Epithelial cell of esophagus (primary cell): ENCODE data around the gene KRT24.
A peak's percentile ranks its signal among the peaks of the same experiment; 100 is the strongest.

Experiments used
- DNase-seq: peaks from one replicate; pipeline ENCODE4 v3.0.0; 2010; ENCODE audit warnings: low read depth
- H3K4me3 ChIP-seq: 2 replicates; pipeline ENCODE4 v1.5.1; 2011; ENCODE audit warnings: mild to moderate bottlenecking, low read length, control low read depth
- TF ChIP-seq, protein P1 (sequence below): IDR thresholded peaks from 2 replicates; pipeline ENCODE4 v1.5.1; 2011; ENCODE audit warnings: low read depth, mild to moderate bottlenecking, low read length, control low read depth, inconsistent platforms; ENCODE audit not compliant: insufficient read depth; ENCODE audit errors: missing control alignments

Gene KRT24

DNA sequence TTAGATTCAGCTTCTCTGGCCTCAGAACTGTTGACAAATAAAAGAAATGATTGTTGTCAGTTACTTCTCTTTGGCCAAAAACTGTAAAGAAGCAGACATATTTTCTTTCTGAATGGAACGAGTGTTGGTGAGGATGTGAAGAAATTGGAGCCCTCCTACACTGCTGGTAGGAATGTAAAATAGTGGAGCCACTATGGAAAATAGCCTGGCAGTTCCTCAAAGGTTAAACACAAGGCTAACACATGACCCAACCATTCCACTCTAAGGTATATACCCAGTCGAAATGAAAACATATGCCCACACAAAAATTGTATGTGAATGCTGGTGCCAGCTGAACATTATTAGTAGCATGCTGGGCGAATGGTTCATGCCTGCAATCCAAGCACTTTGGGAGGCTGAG, 14.2 kb upstream of the KRT24 start:
- TF ChIP-seq, protein P1, sequence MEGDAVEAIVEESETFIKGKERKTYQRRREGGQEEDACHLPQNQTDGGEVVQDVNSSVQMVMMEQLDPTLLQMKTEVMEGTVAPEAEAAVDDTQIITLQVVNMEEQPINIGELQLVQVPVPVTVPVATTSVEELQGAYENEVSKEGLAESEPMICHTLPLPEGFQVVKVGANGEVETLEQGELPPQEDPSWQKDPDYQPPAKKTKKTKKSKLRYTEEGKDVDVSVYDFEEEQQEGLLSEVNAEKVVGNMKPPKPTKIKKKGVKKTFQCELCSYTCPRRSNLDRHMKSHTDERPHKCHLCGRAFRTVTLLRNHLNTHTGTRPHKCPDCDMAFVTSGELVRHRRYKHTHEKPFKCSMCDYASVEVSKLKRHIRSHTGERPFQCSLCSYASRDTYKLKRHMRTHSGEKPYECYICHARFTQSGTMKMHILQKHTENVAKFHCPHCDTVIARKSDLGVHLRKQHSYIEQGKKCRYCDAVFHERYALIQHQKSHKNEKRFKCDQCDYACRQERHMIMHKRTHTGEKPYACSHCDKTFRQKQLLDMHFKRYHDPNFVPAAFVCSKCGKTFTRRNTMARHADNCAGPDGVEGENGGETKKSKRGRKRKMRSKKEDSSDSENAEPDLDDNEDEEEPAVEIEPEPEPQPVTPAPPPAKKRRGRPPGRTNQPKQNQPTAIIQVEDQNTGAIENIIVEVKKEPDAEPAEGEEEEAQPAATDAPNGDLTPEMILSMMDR = no peak
- DNase-seq = no peak
- H3K4me3 ChIP-seq = no peak overlapping the region

DNA sequence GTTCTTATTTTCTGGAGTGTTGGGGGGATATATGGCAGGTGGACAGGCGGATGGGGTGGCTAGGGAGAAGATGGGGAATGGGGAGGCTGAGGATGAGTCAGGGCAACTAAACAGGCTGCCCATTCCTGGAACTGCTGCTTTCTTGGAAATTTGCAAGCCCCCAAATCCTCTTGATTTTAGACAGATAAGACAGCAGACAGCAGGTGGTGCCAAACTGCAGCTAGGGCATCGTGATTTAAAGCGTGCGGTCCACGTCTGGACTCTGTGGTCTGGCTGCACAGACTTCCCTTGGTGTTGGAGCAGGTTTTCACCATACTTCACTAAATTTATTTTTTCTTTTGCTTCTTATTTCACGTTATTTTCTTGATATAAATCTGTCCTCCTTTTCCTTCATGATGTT, 10.9 kb upstream of the KRT24 start:
- TF ChIP-seq, protein P1 = no peak
- no peak for DNase-seq
- H3K4me3 ChIP-seq = no peak overlapping the region

DNA sequence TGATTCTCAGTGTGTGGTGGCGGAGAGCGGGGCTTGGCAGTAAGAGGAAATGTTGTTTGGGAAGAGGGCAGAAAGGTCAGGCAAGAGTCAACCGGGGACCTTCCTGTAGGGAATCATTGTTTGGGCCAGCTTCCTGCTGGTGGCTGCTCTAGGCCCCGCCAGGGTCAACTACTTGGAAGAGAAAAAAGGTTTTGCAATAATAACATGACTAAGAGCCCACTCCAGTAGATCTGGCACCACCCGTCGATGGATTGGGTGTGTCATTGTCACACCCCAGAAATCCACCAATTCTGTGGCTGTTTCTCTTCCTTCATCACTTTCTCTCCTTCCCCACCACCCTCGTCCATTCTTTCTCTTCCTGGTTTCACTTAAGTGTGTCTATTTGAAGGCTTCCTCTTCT, 4.2 kb upstream of the KRT24 start:
- TF ChIP-seq, protein P1 = no peak
- DNase-seq = peak; percentile 56
- no peak overlapping the region for H3K4me3 ChIP-seq

DNA sequence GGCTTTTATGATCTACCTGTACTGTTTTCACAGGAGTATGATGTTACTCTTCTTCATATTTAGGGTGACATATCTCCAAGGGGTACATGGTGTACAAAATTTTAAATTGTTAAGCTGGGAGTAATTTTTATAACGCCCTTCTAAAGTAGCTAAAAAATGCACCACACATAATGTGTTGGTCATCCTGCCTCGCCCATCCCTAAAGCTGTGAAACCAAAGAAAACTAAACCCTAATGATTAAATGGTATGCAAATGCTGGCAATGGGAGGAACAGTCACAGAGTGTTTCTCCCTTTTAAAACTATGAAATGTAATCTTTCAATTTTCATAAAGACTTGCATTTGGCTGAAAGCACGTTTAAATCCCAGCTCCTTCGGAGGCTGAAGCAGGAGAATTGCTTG, 2.0 kb upstream of the KRT24 start:
- TF ChIP-seq, protein P1 = no peak
- peak; percentile 45 for DNase-seq
- no peak overlapping the region for H3K4me3 ChIP-seq

DNA sequence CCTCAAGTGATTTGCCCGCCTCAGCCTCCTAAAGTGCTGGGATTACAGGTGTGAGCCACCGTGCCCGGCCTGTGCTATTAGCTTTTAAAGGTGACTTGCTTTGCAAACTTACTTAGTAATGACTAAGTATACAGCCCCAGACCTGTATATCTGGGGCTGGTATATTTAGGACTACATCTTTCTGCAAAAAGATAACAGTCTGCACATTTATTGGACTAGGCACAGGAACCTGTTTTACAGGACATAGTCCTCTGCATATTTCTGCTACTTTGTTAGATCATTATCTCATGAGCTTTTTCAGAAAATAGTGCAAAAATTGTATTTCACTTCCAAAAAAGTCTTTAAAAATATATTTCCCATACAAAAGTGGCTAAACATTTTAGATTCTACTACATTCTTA, 1.3 kb downstream of the KRT24 start:
- DNase-seq = no peak
- TF ChIP-seq, protein P1 = no peak
- no peak overlapping the region for H3K4me3 ChIP-seq

DNA sequence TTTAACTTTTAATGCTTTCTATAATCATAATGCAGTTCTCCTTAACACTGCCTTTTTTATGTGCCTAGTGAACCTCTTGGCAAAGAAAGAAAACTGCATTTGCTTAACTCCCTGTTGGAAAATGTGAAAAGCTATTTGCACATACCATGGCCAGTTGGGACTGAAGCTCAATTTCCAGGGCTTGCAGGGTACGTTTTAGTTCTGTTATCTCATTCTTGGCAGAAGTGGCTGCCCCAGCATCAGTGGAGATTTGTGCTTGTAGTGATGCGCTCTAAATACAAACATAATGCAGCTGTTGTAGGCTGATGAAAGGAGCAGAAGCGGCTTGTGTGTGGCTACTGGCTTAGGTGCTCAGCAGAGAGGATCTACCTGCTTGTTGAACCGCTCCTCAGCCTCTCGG, 3.7 kb downstream of the KRT24 start:
- no peak overlapping the region for H3K4me3 ChIP-seq
- no peak for DNase-seq
- TF ChIP-seq, protein P1 = no peak

DNA sequence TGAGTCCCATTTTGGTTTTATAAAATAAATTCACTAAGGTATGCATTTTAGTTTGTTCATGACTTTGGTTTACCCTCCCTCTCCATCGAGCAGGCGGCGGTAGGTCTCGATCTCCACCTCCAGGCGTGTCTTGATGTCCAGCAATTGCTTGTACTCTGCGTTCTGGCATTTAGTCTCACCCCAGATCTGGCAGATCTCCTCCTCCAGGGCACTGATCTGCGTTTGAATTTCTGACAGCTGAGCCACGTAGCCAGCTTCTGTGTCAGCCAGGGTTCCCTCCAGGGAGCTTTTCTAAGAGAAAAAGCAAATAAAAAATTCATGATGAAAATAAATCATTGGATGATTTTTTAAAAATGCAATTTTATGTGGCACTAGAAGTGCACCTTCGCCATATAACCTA, 4.2 kb downstream of the KRT24 start:
- DNase-seq = no peak
- no peak overlapping the region for H3K4me3 ChIP-seq
- TF ChIP-seq, protein P1 = no peak
